Ramos (cell line): ENCODE measurements around the gene TBCA.
"Not testable (repeated sequence)": the region's sequence is repeated elsewhere in the genome, so short reads cannot be mapped to it uniquely, and the experiment has no call there.

Source experiments
- in situ Hi-C: fragments of 300-500 bp; cut with MboI; formaldehyde crosslinking; loops from one replicate; pipeline ENCODE4 v1.14.3; 2022; ENCODE audit warnings: low sequenced_read_pairs; ENCODE audit not compliant: unreplicated experiment

TBCA gene

GRCh38 chr5:77774981-77775789, 954 bp downstream of the TBCA start:
- in situ Hi-C loops = no loop called here

- in situ Hi-C loops = no loop called here
These were observed 2.3 kb downstream of the TBCA start for GRCh38 chr5:77773734-77774280.

- in situ Hi-C loops = no loop called here
These were observed 3.4 kb downstream of the TBCA start for GRCh38 chr5:77772729-77773128.

- in situ Hi-C loops = no loop called here
These were observed 4.7 kb downstream of the TBCA start for GRCh38 chr5:77771452-77771851.

- in situ Hi-C loops = no loop called here
These were observed 5.7 kb downstream of the TBCA start for GRCh38 chr5:77770293-77771005.

GRCh38 chr5:77768978-77769377, 7.2 kb downstream of the TBCA start:
- in situ Hi-C loops = no loop called here

GRCh38 chr5:77767301-77767700, 8.8 kb downstream of the TBCA start:
- in situ Hi-C loops = no loop called here

GRCh38 chr5:77761606-77762005, 14.5 kb downstream of the TBCA start:
- in situ Hi-C loops = no loop called here

- in situ Hi-C loops = no loop called here
These were observed 17.8 kb downstream of the TBCA start for GRCh38 chr5:77758141-77758938.

GRCh38 chr5:77751328-77752023, 24.7 kb downstream of the TBCA start:
- in situ Hi-C loops = no loop called here

GRCh38 chr5:77750928-77751327, 25.2 kb downstream of the TBCA start:
- in situ Hi-C loops = not testable (repeated sequence)

GRCh38 chr5:77748160-77748559, 28.0 kb downstream of the TBCA start:
- in situ Hi-C loops = no loop called here

GRCh38 chr5:77744116-77744515, 32.0 kb downstream of the TBCA start:
- in situ Hi-C loops = no loop called here

GRCh38 chr5:77743181-77743580, 33.0 kb downstream of the TBCA start:
- in situ Hi-C loops = no loop called here

- in situ Hi-C loops = no loop called here
These were observed 34.5 kb downstream of the TBCA start for GRCh38 chr5:77741608-77742007.

GRCh38 chr5:77734885-77735284, 41.3 kb downstream of the TBCA start:
- in situ Hi-C loops = no loop called here

- in situ Hi-C loops = no loop called here
These were observed 43.0 kb downstream of the TBCA start for GRCh38 chr5:77733130-77733529.

GRCh38 chr5:77727190-77727589, 48.9 kb downstream of the TBCA start:
- in situ Hi-C loops = no loop called here

- in situ Hi-C loops = no loop called here
These were observed 50.5 kb downstream of the TBCA start for GRCh38 chr5:77725616-77726015.

- in situ Hi-C loops = no loop called here
These were observed 51.2 kb downstream of the TBCA start for GRCh38 chr5:77724934-77725333.
